MG63 (cell line): ENCODE measurements around the gene CDON. TPM values are rescaled to one million over a fixed set of nuclear protein-coding genes. Genes with fewer than 3 reads are reported as not detected.

Source experiments
- DNase-seq: peaks from one replicate; pipeline ENCODE4 v3.0.0-alpha.2; 2020
- H3K27me3 ChIP-seq: fragments of 250-450 bp; sonication (Bioruptor Pico); 2 replicates; pipeline ENCODE4 v1.5.1; 2020; ENCODE audit warnings: mild to moderate bottlenecking, moderate library complexity
- H3K36me3 ChIP-seq: fragments of 250-450 bp; sonication (Bioruptor Pico); 2 replicates; pipeline ENCODE4 v1.5.1; 2020; ENCODE audit warnings: mild to moderate bottlenecking, moderate library complexity
- H3K4me3 ChIP-seq: fragments of 250-450 bp; sonication (Bioruptor Pico); 2 replicates; pipeline ENCODE4 v1.5.1; 2020; ENCODE audit warnings: mild to moderate bottlenecking, moderate library complexity
- H3K9me3 ChIP-seq: fragments of 250-450 bp; sonication (Bioruptor Pico); 2 replicates; pipeline ENCODE4 v1.5.1; 2020; ENCODE audit warnings: mild to moderate bottlenecking, moderate library complexity
- total RNA-seq: library from RNA; depleted of rRNA; stranded (reverse); fragments of >200 nt; shearing (Covaris generic); gene quantifications from 2 replicates; pipeline ENCODE4 v1.2.3, GENCODE V29; 2014; ENCODE audit warnings: low replicate concordance

The CDON gene
- total RNA-seq, 1 experiment from 2014 or later, result 25.4 TPM

DNA sequence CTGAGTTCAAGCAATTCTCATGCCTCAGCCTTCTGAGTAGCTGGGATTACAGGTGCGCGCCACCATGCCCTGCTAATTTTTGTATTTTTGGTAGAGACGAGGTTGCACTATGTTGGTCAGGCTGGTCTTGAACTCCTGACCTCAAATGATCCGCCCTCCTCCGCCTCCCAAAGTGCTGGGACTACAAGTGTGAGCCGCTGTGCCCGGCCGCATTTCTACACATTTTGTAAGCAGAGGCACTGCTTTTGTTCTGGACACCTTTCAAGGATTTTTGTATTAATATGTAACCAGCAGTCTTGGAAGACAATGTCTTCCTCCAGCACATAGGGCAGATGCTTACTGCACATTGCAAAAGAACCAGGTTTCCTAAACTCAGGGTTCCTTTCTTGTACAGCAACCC, 128.2 kb downstream of the CDON start:
- no peak for DNase-seq
- no peaks in the 10 kb centered on the region for H3K9me3 ChIP-seq
- H3K4me3 ChIP-seq, result no peak overlapping the region
- H3K27me3 ChIP-seq, result no peaks in the 10 kb centered on the region
- no peaks in the 10 kb centered on the region for H3K36me3 ChIP-seq

DNA sequence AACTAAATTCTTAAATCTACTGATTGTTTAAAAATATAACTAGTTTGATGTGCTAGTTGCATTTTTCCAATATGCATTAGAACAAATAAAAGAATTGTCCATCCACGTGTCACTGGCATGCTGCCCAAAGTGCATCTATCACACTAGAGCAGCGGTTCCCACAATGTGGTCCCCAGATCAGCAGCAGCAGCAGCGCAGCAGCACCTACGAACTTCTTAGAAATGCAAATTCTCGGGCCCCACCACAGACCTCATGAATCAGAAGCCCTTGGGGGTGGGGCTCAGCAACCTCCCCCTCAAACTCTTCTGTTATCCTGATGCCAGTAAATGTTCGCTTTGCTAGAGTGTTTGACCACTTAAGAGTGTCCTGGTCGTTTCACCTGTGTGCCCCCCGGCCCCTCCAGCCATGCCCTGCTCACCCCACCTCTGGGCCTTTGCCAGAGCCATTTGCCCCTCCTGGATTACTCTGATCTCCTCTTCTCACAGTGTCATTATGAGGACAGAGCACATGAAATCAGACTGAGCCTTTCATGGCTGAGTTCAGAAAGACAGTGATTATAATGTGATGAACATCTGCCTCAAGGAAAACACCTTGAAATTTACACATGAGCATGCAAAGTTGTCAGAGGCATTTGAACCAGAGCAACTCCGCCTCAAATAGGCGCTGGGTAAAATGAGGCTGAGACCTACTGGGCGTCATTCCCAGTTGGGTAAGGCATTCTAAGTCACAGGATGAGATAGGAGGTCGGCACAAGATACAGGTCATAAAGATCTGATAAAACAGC, 129.4 kb downstream of the CDON start:
- Histone ChIP-seq H3K36me3 (no peaks in the 10 kb centered on the region), H3K4me3 (no peak overlapping the region), H3K27me3 (no peaks in the 10 kb centered on the region), H3K9me3 (no peaks in the 10 kb centered on the region)
- DNase-seq, result no peak

DNA sequence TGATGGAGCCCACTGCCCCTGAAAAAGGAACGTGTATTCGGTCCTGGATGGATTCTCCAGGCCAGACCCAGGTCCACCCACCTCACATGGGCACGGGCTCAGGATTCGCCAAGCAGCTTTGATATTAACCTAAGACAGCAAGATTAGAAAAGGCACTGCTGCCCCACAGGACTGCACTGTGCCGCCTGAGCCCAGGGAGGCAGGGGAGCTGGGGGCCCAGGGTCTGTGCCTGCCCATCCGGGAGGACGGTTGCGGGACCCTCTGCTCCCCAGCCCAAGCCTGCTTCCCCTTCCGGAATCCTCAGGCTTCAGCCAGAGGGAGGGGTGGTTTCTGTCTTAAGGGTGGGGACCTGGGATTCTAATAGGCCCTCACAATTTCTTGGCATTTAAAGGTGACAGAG, 130.4 kb downstream of the CDON start:
- Histone ChIP-seq H3K27me3 (no peaks in the 10 kb centered on the region), H3K9me3 (no peaks in the 10 kb centered on the region), H3K36me3 (no peaks in the 10 kb centered on the region), H3K4me3 (no peak overlapping the region)
- no peak for DNase-seq

DNA sequence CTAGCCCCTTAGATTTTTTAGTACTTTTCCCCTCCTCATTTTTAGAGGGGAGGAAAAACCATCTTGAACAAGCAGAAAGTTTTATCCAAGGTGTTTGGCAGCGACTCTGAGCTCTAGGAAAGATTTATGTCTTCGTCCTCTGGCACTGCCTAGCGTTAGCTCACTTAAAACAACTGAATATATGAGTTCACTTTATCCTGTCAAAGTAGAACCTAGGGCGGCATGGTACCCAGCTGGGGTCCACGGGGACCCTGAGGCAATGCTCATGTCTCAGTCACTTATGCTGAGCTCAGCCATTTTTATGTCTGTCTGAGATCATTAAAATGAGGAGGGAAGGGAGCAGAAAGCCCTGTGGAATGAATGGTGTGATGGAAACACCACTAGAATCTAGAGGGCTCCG, 131.0 kb downstream of the CDON start:
- DNase-seq, result no peak
- no peak overlapping the region for H3K4me3 ChIP-seq
- H3K36me3 ChIP-seq, result no peaks in the 10 kb centered on the region
- H3K9me3 ChIP-seq, result no peaks in the 10 kb centered on the region
- H3K27me3 ChIP-seq, result no peaks in the 10 kb centered on the region

DNA sequence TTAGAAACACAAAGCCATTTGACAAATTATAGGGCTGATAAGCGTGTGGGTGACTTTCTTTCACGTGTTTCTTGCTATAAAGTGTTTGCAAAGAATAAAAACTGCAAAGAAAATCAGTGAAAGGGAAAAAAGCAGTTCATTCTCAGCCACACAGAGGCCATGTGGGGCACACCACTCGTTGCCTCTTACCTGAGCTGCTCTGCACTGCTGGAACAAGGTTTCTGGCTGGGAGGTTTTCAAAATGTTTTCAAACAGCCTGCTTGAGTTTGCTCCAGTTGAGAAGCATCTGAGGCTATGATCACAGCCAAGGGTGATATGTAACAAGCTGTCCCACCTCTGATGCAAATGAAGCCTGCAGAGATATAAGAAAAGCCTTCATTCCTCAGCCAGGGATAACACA, 131.6 kb downstream of the CDON start:
- no peaks in the 10 kb centered on the region for H3K9me3 ChIP-seq

DNA sequence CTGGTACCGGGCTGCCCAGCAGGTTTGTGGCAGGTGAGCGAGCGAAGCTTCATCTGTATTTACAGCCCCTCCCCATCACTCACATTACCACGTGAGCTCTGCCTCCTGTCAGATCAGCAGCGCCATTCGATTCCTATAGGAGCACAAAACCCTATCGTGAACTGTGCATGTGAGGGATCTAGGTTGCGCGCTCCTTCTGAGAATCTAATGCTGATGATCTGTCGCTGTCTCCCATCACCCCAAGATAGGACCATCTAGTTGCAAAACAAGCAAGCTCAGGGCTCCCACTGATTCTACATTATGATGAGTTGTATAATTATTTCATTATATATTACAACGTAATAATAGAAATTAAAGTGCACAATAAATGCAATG, 132.6 kb downstream of the CDON start:
- no peak for DNase-seq
- Histone ChIP-seq H3K27me3 (no peaks in the 10 kb centered on the region), H3K4me3 (no peak overlapping the region), H3K9me3 (no peaks in the 10 kb centered on the region), H3K36me3 (no peaks in the 10 kb centered on the region)

More for the DNA sequence above, 131.6 kb downstream of the CDON start:
- Histone ChIP-seq H3K27me3 (no peaks in the 10 kb centered on the region), H3K4me3 (no peak overlapping the region), H3K36me3 (no peaks in the 10 kb centered on the region)
- no peak for DNase-seq

DNA sequence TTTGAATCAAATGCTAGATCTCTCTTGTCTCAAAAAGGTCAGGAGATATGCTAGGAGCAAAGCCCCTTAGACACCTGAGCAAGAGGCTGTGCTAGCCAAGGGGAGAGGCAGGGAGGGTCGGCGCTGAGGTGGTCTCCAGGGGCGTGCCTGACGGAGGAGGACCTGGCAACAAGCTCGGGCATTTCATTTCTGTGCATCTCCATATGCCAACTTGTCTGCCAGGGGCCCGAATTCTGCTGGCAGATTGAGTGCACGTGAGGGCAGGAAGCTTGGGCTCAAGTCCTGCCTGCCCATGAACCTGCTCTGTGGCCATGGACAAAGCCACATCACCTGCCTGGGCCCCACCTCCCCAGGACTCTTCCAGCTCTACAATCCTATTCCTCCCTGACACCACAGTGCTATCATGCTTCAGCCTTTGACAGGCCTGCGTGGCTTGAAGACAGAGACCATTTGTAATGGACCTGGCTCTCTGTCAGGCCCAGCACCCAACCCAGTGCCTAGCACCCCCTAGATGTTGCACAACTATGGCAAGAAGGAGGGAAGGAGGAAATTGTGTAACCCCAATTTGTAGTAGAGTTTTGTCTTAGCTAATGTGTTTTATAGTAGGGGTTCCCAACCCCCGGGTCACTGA, 133.1 kb downstream of the CDON start:
- no peaks in the 10 kb centered on the region for H3K27me3 ChIP-seq

DNA sequence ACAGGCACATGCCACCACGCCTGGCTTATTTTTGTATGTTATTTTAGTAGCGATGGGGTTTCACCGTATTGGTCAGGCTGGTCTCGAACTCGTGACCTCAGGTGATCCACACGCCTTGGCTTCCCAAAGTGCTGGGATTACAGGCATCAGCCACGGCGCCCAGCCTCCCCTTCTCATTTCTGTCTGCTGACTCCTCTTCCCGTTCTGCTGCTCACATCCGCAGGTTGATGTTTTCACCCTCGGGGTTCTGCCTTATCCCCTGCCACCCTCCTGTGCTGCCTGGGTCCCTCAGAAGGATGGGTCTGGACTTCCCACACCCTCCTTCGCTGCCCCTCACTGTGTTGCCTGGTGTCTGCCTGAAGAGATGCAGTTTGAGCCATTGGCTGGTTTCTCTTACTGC, 136.0 kb downstream of the CDON start:
- Histone ChIP-seq H3K9me3 (no peaks in the 10 kb centered on the region), H3K27me3 (no peaks in the 10 kb centered on the region), H3K36me3 (no peaks in the 10 kb centered on the region), H3K4me3 (no peak overlapping the region)
- DNase-seq, result no peak

More for the DNA sequence above, 133.1 kb downstream of the CDON start:
- no peaks in the 10 kb centered on the region for H3K36me3 ChIP-seq
- no peak overlapping the region for H3K4me3 ChIP-seq
- no peak for DNase-seq
- H3K9me3 ChIP-seq, result no peaks in the 10 kb centered on the region

DNA sequence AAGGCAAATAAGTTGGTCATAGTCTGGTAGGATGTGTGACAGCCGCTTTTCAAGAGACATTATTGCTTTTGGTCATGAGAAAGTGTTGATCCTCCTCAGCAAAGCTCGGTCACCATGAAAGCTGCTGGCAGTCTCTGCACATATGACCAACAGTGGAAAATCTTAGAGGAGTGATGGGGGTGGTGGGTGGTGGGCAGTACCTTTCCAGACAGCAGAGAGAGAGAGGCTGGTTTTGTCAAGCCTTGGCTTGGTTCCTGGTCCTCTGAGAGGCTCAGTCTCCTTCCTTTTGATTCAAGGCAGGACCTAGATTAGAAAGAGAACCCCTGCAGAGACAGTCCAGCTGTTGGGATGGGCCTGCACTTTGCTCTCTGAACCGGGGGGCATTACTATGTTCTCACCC, 136.9 kb downstream of the CDON start:
- no peaks in the 10 kb centered on the region for H3K27me3 ChIP-seq
- H3K9me3 ChIP-seq, result no peaks in the 10 kb centered on the region
- H3K36me3 ChIP-seq, result no peaks in the 10 kb centered on the region
- peak; percentile 26 for DNase-seq
- no peak overlapping the region for H3K4me3 ChIP-seq

DNA sequence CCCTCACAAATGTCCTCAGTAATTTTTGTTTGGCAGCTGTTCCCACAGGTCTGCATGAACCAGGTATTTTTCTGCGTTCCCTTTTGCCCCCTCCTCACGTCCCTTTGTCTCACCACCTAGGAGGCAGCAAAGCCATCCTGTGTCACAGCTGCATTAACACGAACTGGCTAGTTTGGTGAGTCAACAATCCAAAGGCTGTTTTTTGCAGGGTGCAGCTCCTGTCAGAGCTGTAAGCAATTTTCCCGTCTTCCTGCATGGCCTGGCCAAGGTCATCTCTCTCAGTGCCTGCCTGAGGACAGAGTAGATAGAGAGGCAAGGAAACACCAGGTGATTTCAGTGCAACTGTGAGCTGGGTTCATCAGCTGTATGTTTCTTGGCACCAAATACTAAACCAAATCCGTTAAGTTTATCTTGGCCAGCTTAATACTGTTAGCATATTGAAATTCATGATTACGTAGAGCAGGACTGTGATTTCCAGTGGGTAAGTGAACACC, 137.4 kb downstream of the CDON start:
- Histone ChIP-seq H3K4me3 (no peak overlapping the region), H3K36me3 (no peaks in the 10 kb centered on the region), H3K9me3 (no peaks in the 10 kb centered on the region), H3K27me3 (no peaks in the 10 kb centered on the region)
- DNase-seq, result no peak

DNA sequence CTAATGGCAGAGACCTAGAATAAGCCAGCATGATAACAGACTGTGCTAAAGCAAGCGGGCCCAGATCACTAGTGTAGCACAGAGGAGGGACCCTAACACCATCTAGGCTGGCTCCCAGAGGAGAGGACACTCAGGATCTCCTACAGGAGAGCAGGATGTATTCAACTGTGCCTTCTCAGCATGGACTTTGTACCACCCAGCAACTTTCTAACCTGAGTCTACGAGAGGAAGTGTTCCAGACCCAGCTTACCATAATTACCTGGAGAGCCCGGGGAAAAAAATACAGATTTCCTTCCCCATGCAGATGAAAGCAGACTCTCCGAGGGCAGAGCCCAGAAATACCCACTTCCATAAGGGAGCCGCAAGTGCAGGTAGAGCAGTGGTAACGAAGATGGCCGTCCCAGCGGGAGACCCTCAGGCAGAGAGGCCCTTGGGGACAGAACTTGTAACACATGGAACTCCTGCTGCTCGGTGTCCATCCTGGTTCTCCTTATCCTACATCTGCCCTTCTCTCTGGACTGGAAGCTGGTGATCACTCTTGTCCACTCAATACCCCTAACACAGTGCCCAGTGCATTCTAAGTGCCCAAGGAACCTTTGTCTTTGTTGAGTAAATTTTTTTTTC, 138.2 kb downstream of the CDON start:
- Histone ChIP-seq H3K4me3 (no peak overlapping the region), H3K36me3 (no peaks in the 10 kb centered on the region), H3K9me3 (no peaks in the 10 kb centered on the region), H3K27me3 (no peaks in the 10 kb centered on the region)
- DNase-seq, result no peak

DNA sequence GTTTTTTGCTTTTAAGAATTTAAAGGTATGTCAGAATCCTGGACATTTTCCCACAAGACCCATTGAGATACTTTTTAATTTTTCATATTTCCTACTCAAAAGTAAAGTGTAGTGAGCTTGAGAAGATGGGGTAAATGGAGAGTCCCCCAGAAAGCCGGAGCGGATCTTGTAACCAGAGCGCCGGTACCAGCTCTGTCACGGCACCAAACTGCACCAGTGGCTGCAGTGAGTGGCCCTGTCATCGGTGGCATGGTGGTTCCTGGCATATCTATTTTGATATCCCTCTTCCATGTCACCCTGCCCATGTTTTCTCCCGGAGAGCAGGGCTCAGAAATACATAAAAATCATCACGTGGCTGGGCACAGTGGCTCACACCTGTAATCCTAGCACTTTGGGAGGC, 139.0 kb downstream of the CDON start:
- Histone ChIP-seq H3K9me3 (no peaks in the 10 kb centered on the region), H3K27me3 (no peaks in the 10 kb centered on the region), H3K4me3 (no peak overlapping the region), H3K36me3 (no peaks in the 10 kb centered on the region)
- DNase-seq, result no peak

DNA sequence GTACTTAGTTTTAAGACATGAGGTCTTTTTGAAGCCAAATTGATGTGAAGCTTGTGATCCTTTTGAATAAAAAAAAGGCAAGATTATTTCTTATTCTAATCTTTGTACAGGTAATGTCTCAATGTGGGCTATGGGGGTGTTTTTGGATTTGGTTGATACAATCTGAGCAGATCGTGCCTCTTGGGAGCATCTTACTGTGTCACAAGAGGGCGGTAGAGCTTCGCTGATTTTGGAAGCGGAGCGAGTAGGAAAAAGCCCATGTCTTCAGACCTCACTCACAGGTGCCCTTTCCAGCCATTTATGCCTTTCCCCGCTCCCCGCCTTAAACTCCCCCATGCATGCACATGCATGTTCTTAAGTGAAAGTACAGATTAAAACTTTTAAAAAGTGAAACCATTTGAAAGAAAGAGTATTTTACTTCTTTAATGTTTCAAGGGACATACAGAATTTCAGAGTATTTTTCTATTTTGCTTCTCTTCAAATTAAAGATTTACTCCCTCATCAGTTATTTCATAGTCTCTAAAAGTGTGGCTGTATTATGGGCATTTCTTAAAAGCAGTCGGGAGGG, 139.6 kb downstream of the CDON start:
- Histone ChIP-seq H3K27me3 (no peaks in the 10 kb centered on the region), H3K36me3 (no peaks in the 10 kb centered on the region), H3K4me3 (no peak overlapping the region), H3K9me3 (no peaks in the 10 kb centered on the region)
- peak; percentile 54 for DNase-seq

DNA sequence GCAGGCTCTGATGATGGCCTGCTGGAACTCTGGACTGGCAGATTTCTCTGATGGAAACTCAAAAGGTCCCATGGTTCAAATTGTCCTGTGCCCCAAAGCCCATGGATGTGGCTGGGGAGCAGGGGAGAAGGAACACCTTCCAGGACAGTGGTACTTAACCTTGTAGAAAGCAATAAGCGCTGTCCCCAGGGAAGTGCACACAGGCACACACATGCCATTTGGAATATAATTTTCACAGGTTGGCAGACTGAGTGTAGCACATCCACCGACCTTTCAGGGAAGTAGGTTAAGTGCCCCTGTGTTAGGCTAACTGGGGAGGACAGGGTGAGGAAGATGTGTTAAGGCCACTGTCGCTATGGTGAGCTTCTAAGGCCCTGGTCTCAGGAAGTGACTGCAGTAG, 140.5 kb downstream of the CDON start:
- no peaks in the 10 kb centered on the region for H3K36me3 ChIP-seq
- DNase-seq, result no peak
- H3K9me3 ChIP-seq, result no peaks in the 10 kb centered on the region
- no peak overlapping the region for H3K4me3 ChIP-seq
- peaks cover 3% of the 10 kb centered on the region for H3K27me3 ChIP-seq

DNA sequence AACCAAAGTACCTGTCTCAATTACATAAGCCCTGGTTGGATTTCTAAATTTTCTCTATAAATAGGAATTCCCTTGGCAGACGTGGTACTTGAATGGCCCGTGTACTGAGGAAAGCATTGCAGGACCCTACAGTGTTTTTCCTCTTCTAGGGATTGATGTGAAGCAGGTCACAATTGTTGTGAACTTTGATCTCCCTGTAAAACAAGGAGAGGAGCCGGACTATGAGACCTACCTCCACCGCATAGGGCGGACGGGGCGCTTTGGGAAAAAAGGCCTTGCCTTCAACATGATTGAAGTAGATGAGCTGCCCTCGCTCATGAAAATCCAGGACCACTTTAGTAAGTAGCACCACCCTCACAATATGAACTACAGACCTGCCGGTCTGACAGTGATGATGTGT, 141.6 kb downstream of the CDON start:
- no peak overlapping the region for H3K4me3 ChIP-seq
- peaks cover 12% of the 10 kb centered on the region for H3K27me3 ChIP-seq

DNA sequence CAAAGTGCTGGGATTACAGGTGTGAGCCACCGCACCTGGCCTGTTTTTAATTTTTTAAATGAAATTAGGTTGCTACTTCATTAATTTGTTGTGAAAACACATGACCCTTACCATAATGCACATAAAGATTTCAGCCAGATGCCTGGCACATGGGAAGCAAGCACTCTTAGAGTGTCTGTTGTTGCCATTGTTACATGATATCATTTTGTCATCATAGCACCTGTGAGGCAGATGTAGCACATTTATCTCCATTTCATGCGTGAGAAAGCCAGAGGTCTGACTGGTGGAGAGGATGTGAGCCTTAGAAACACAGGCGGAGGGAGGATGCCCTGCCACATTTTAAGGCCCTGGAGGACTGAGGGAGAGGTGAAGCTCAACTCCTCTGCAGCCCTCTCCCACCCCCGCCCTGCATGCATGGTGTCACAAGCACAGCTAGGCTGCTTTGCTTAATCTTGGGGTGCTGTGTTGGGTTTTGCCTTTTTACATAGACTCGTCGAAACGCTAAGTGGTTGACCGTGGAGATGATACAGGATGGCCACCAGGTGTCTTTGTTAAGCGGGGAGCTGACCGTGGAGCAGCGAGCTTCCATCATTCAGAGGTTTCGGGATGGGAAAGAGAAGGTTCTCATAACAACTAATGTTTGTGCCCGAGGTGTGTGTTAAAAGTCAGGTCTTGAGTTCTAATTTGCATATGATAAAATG, 144.4 kb downstream of the CDON start:
- Histone ChIP-seq H3K4me3 (no peak overlapping the region), H3K9me3 (no peaks in the 10 kb centered on the region), H3K36me3 (no peaks in the 10 kb centered on the region), H3K27me3 (peaks cover 19% of the 10 kb centered on the region)
- DNase-seq, result no peak

More for the DNA sequence above, 141.6 kb downstream of the CDON start:
- no peaks in the 10 kb centered on the region for H3K9me3 ChIP-seq
- DNase-seq, result no peak
- no peaks in the 10 kb centered on the region for H3K36me3 ChIP-seq
